Loucy (cell line): Measurements from ENCODE around the gene PHIP.
"Not testable (repeated sequence)": the region's sequence is repeated elsewhere in the genome, so short reads cannot be mapped to it uniquely, and the experiment has no call there.

ENCODE experiments used
- H2AFZ ChIP-seq: fragments of 200-600 bp; sonication (generic); 2 replicates; pipeline ENCODE4 v1.6.0; 2016; ENCODE audit warnings: antibody characterized with exemption, mild to moderate bottlenecking, low read length, moderate library complexity
- H3F3A ChIP-seq: fragments of 200-600 bp; 2 replicates; pipeline ENCODE4 v1.6.0; 2016; ENCODE audit warnings: antibody characterized with exemption, low read depth, mild to moderate bottlenecking
- H3K27me3 ChIP-seq: fragments of 200-600 bp; sonication (generic); 2 replicates; pipeline ENCODE4 v1.6.1; 2014; ENCODE audit warnings: low read length, mild to moderate bottlenecking; ENCODE audit not compliant: insufficient read depth, poor library complexity, severe bottlenecking
- H3K36me3 ChIP-seq: fragments of 200-600 bp; sonication (generic); 2 replicates; pipeline ENCODE4 v1.6.1; 2016; ENCODE audit warnings: low read length; ENCODE audit not compliant: insufficient read depth
- H3K4me1 ChIP-seq: fragments of 200-600 bp; sonication (generic); 2 replicates; pipeline ENCODE4 v1.5.1; 2014; ENCODE audit warnings: low read length, mild to moderate bottlenecking; ENCODE audit not compliant: insufficient read depth, poor library complexity, severe bottlenecking
- H3K4me2 ChIP-seq: fragments of 200-600 bp; sonication (generic); 2 replicates; pipeline ENCODE4 v1.6.0; 2014; ENCODE audit warnings: antibody characterized with exemption, low read length, low read depth, mild to moderate bottlenecking; ENCODE audit not compliant: poor library complexity, severe bottlenecking
- H3K4me3 ChIP-seq: fragments of 200-600 bp; sonication (generic); 2 replicates; pipeline ENCODE4 v1.5.1; 2014; ENCODE audit warnings: low read length, mild to moderate bottlenecking, mixed read lengths; ENCODE audit not compliant: poor library complexity, severe bottlenecking
- H3K79me2 ChIP-seq: fragments of 200-600 bp; sonication (generic); 2 replicates; pipeline ENCODE4 v1.6.1; 2014; ENCODE audit warnings: low read length; ENCODE audit not compliant: insufficient read depth
- H3K9ac ChIP-seq: fragments of 200-600 bp; sonication (generic); 2 replicates; pipeline ENCODE4 v1.6.0; 2014; ENCODE audit warnings: mild to moderate bottlenecking, low read depth, low read length, moderate library complexity; ENCODE audit not compliant: poor library complexity, severe bottlenecking
- H3K9me2 ChIP-seq: fragments of 200-600 bp; sonication (generic); replicated peaks from 2 replicates; pipeline ENCODE4 v1.6.1; 2016; ENCODE audit warnings: low read depth, low read length, mixed read lengths
- H3K9me3 ChIP-seq: fragments of 200-600 bp; sonication (generic); 2 replicates; pipeline ENCODE4 v1.6.1; 2014; ENCODE audit warnings: mild to moderate bottlenecking, antibody characterized with exemption, low read length, low read depth; ENCODE audit not compliant: insufficient read depth
- H4K20me1 ChIP-seq: fragments of 200-600 bp; sonication (generic); 2 replicates; pipeline ENCODE4 v1.6.0; 2014; ENCODE audit warnings: antibody characterized with exemption, low read length, mild to moderate bottlenecking; ENCODE audit not compliant: insufficient read depth, poor library complexity, severe bottlenecking
- CTCF ChIP-seq: fragments of 200-600 bp; sonication (generic); conservative IDR thresholded peaks from 2 replicates; pipeline ENCODE4 v1.5.1; 2014; ENCODE audit warnings: mild to moderate bottlenecking, antibody characterized with exemption, low read length
- EZH2phosphoT487 ChIP-seq: fragments of 200-600 bp; IDR thresholded peaks from 2 replicates; pipeline ENCODE4 v1.6.1; 2018; ENCODE audit warnings: antibody characterized with exemption, mild to moderate bottlenecking, moderate library complexity, borderline replicate concordance

The PHIP gene

GRCh38 chr6:78908621-78909020, 169.4 kb downstream of the PHIP start:
- Histone ChIP-seq H2AFZ (no peak overlapping the region), H3K36me3 (no peaks in the 10 kb centered on the region), H3K4me1 (no peaks in the 10 kb centered on the region), H3K79me2 (no peaks in the 10 kb centered on the region), H3F3A (no peaks in the 10 kb centered on the region), H3K4me3 (no peak overlapping the region), H4K20me1 (no peaks in the 10 kb centered on the region), H3K9me2 (no peaks in the 10 kb centered on the region), H3K9ac (no peak overlapping the region), H3K27me3 (no peaks in the 10 kb centered on the region), H3K9me3 (no peaks in the 10 kb centered on the region), H3K4me2 (no peak overlapping the region)
- no peak for TF ChIP-seq CTCF
- no peak for TF ChIP-seq EZH2phosphoT487

GRCh38 chr6:78896227-78896626, 181.8 kb downstream of the PHIP start:
- H3K79me2 ChIP-seq = no peaks in the 10 kb centered on the region
- no peak overlapping the region for H3K9ac ChIP-seq
- peaks cover 4% of the 10 kb centered on the region; the same call in 1 of the 2 replicates for H3K36me3 ChIP-seq
- no peaks in the 10 kb centered on the region for H4K20me1 ChIP-seq
- H3K4me2 ChIP-seq = no peak overlapping the region
- H3K4me3 ChIP-seq = no peak overlapping the region
- H3F3A ChIP-seq = no peaks in the 10 kb centered on the region
- no peak overlapping the region for H2AFZ ChIP-seq
- no peaks in the 10 kb centered on the region for H3K9me3 ChIP-seq
- no peaks in the 10 kb centered on the region for H3K9me2 ChIP-seq
- no peaks in the 10 kb centered on the region for H3K27me3 ChIP-seq
- no peak for TF ChIP-seq CTCF
- TF ChIP-seq EZH2phosphoT487 = no peak
- H3K4me1 ChIP-seq = no peaks in the 10 kb centered on the region

DNA sequence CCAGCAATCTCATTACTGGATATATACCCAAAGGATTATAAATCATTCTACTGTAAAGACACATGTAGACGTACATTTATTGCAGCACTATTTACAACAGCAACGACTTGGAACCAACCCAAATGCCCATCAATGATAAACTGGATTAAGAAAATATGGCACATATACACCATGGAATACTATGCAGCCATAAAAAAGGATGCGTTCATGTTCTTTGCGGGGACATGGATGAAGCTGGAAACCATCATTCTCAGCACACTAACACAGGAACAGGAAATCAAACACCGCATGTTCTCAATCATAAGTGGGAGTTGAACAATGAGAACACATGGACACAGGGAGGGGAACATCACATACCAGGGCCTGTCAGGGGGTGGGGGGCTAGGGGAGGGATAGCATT, 188.2 kb downstream of the PHIP start:
- H3K79me2 ChIP-seq, H3K9ac ChIP-seq, H3K9me3 ChIP-seq, H3K4me1 ChIP-seq, H3K4me3 ChIP-seq, H3F3A ChIP-seq, H3K36me3 ChIP-seq, H3K4me2 ChIP-seq, H2AFZ ChIP-seq, H3K9me2 ChIP-seq, H4K20me1 ChIP-seq, H3K27me3 ChIP-seq: not testable (repeated sequence)
